Epithelial cell of esophagus (primary cell): ENCODE results near the gene ANP32D.
A peak's percentile ranks its signal among the peaks of the same experiment; 100 is the strongest.
"Not testable (repeated sequence)": the region's sequence is repeated elsewhere in the genome, so short reads cannot be mapped to it uniquely, and the experiment has no call there.

Experiments used
- DNase-seq: peaks from one replicate; pipeline ENCODE4 v3.0.0; 2010; ENCODE audit warnings: low read depth
- H3K4me3 ChIP-seq: 2 replicates; pipeline ENCODE4 v1.5.1; 2011; ENCODE audit warnings: mild to moderate bottlenecking, low read length, control low read depth
- TF ChIP-seq, protein P1 (sequence below): IDR thresholded peaks from 2 replicates; pipeline ENCODE4 v1.5.1; 2011; ENCODE audit warnings: low read depth, mild to moderate bottlenecking, low read length, control low read depth, inconsistent platforms; ENCODE audit not compliant: insufficient read depth; ENCODE audit errors: missing control alignments

ANP32D gene

DNA sequence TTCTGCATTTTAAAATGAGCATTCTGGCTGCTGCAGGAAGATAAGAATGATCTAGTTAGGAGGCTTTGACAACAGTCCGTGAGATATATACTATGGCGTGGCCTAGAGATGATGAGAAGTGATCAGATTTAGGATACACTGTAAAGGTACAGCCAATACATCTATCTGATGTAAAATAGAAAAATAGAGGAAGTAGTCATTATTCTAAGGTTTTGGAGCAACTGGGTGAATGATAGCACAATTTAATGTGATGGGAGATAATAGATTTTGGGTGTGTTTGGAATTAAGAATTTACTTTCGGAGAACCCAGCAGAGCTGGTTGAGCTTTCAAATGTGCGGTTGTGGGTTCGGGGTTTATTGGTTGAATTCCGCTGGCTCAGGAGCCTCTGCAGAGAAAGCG lies at the start of gene ANP32D:
TSS of gene ANP32D (plus strand) at position 301 of the 400 bp plus-strand sequence. CDS start 106 bp downstream, outside the sequence.
- no peak within 1 kb of the TSS for H3K4me3 ChIP-seq
- TF ChIP-seq, protein P1, sequence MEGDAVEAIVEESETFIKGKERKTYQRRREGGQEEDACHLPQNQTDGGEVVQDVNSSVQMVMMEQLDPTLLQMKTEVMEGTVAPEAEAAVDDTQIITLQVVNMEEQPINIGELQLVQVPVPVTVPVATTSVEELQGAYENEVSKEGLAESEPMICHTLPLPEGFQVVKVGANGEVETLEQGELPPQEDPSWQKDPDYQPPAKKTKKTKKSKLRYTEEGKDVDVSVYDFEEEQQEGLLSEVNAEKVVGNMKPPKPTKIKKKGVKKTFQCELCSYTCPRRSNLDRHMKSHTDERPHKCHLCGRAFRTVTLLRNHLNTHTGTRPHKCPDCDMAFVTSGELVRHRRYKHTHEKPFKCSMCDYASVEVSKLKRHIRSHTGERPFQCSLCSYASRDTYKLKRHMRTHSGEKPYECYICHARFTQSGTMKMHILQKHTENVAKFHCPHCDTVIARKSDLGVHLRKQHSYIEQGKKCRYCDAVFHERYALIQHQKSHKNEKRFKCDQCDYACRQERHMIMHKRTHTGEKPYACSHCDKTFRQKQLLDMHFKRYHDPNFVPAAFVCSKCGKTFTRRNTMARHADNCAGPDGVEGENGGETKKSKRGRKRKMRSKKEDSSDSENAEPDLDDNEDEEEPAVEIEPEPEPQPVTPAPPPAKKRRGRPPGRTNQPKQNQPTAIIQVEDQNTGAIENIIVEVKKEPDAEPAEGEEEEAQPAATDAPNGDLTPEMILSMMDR, result no peak
- DNase-seq, result no peak

DNA sequence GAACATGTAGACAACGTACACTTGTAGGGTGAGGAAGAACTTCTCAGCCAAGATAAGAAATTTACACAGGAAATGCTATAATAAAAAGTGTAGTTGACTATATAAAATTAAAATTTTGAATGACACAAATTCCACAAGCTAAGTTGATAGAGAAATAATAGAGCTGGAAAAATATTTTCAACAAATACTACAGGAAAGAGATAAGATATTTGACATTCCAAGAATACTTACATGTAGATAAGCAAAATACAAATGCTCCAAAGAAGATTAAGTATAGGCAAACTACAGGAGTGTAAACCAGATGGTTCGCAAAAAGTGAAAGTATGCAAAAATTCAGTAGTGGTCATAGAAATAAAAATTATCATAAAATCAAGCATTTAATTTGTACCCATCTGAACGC lies 49.2 kb upstream of the ANP32D start:
- TF ChIP-seq, protein P1, result no peak
- no peak overlapping the region for H3K4me3 ChIP-seq
- DNase-seq, result no peak

DNA sequence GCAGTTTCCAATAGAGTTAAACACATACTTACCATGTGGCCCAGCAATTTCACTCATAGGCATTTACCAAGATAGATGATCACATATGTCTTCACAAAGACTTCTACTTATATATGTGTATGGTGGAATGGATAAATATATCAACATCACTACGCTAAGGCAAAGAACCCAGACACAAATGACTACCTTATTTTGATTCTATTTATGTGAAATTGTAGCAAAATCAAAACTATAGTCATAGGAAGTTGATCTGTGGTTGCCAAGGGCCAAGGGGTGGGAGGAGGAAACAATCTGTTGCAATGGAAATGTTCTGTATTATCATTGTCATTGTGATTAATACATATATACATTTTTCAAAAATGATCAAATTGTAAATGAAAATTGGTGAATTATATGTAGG lies 47.7 kb upstream of the ANP32D start:
- TF ChIP-seq, protein P1, result no peak
- no peak overlapping the region for H3K4me3 ChIP-seq
- no peak for DNase-seq

DNA sequence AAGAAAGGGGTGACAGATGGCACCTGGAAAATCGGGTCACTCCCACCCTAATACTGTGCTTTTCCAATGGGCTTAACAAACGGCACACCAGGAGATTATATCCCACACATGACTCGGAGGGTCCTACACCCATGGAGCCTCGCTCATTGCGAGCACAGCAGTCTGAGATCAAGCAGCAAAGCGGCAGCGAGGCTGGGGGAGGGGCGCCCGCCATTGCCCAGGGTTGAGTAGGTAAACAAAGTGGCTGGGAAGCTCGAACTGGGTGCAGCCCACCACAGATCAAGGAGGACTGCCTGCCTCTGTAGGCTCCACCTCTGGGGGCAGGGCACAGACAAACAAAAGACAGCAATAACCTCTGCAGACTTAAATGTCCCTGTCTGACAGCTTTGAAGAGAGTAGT lies 38.3 kb upstream of the ANP32D start:
- not testable (repeated sequence) for H3K4me3 ChIP-seq

DNA sequence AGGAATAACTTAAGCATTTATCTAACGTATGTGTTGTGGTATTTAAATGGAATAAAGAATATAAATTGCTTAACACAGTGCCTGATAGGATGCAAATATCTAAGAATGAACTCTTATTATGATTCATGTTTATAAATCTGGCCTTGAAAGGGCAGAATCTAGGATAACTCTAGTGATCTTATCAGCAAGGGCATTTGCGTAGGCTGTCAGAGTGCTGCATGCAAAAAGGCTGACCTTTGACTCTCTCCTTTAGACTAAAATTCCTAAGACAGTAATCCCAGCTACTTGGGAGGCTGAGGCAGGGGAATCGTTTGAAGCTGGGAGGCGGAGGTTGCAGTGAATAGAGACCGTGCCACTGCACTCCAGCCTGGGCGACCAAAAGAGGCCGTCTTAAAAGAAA lies 31.3 kb upstream of the ANP32D start:
- TF ChIP-seq, protein P1, result no peak
- no peak overlapping the region for H3K4me3 ChIP-seq
- DNase-seq, result no peak

More for the DNA sequence above, 38.3 kb upstream of the ANP32D start:
- DNase-seq, result not testable (repeated sequence)

DNA sequence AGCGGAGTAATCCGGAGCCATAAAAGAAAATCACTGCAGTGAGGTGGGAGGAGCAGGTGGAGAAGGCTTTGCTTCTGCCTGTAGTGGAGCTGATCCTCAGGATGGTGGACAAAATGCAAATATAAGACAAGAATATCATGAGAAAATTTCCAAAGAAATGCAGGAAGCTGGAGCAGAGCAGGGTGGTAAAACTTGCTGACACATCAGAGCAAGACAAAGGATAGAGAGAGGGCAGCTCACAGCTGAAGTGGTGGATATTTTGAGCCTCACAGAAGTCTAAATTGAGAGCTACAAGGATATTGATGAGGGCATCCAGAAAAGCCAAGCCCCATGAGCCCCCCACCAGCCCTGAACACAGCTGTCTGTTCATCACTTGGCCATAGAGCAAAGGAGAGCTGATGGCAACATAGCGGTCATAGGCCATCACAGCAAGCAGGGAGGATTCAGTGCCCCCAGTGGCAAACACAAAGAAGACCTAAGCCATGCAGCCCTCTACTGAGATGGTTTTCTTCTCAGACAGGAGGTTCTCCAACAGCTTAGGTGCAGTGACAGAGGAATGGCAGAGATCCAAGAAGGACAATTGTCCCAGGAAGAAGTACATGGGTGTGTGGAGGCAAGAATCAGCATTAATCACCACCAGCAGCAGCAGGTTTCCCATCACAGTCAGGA lies 30.0 kb upstream of the ANP32D start:
- TF ChIP-seq, protein P1, result no peak
- DNase-seq, result peak; percentile 32
- no peak overlapping the region for H3K4me3 ChIP-seq

DNA sequence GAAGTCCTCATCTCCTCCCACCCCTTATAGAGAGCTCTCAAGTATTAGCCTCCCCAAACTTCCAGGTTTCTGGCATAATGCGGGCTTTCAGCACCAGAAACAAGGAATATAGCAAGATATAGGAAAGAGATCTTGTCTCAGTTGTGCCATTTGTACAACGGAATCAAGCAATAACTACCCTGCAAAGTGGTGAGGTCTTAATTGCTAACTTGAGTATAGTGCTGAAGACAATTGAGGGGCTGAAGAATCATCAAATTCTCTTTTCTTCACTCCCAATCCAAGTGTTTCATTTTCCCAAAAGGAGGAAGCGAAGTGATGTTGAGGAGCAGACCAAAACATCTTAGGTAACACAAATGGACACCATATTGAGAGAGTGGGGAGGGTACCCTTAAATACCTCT lies 26.8 kb upstream of the ANP32D start:
- TF ChIP-seq, protein P1, result no peak
- DNase-seq, result no peak
- H3K4me3 ChIP-seq, result no peak overlapping the region
